T-helper 9 cell (primary cell): ENCODE results near the gene RUBCNL.
"Not testable (repeated sequence)": the region's sequence is repeated elsewhere in the genome, so short reads cannot be mapped to it uniquely, and the experiment has no call there.

ENCODE experiments used
- DNase-seq: peaks from one replicate; pipeline ENCODE4 v3.0.0-alpha.2; 2020
- total RNA-seq, 2 donors: gene quantifications; one replicate each; lab custom pipeline; 2026; lab: John Stamatoyannopoulos, UW

RUBCNL gene
- 0.21 to 0.48 reads per million in 2 donors for total RNA-seq

GRCh38 chr13:46387064-46387851, at the start of gene RUBCNL:
RUBCNL (minus strand) TSS chr13:46387252; CDS start chr13:46372475, 14,777 bp downstream.
- DNase-seq: no peak

- not testable (repeated sequence) for DNase-seq
Observed at GRCh38 chr13:46429558-46429957, 42.5 kb upstream of the RUBCNL start.

- no peak for DNase-seq
Observed at GRCh38 chr13:46405457-46405856, 18.4 kb upstream of the RUBCNL start.

GRCh38 chr13:46404733-46405100, 17.7 kb upstream of the RUBCNL start:
- DNase-seq: no peak

- no peak for DNase-seq
Observed at GRCh38 chr13:46403851-46404732, 17.0 kb upstream of the RUBCNL start.

GRCh38 chr13:46402178-46402577, 15.1 kb upstream of the RUBCNL start:
- no peak for DNase-seq

GRCh38 chr13:46401432-46401831, 14.4 kb upstream of the RUBCNL start:
- no peak for DNase-seq

- no peak for DNase-seq
Observed at GRCh38 chr13:46396341-46396740, 9.3 kb upstream of the RUBCNL start.

- DNase-seq: no peak
Observed at GRCh38 chr13:46392967-46393366, 5.9 kb upstream of the RUBCNL start.

- no peak for DNase-seq
Observed at GRCh38 chr13:46389457-46390451, 2.7 kb upstream of the RUBCNL start.

- DNase-seq: no peak
Observed at GRCh38 chr13:46388846-46389245, 1.8 kb upstream of the RUBCNL start.

- DNase-seq: no peak
Observed at GRCh38 chr13:46388308-46388707, 1.3 kb upstream of the RUBCNL start.

GRCh38 chr13:46386392-46387063, 524 bp downstream of the RUBCNL start:
- DNase-seq: no peak

GRCh38 chr13:46385946-46386345, 1.1 kb downstream of the RUBCNL start:
- no peak for DNase-seq

GRCh38 chr13:46383383-46383782, 3.7 kb downstream of the RUBCNL start:
- DNase-seq: no peak

- no peak for DNase-seq
Observed at GRCh38 chr13:46382224-46382623, 4.8 kb downstream of the RUBCNL start.

GRCh38 chr13:46380242-46380641, 6.8 kb downstream of the RUBCNL start:
- DNase-seq: no peak

- DNase-seq: no peak
Observed at GRCh38 chr13:46379611-46380010, 7.4 kb downstream of the RUBCNL start.

- DNase-seq: no peak
Observed at GRCh38 chr13:46378411-46378810, 8.6 kb downstream of the RUBCNL start.

- DNase-seq: no peak
Observed at GRCh38 chr13:46377554-46377953, 9.5 kb downstream of the RUBCNL start.

GRCh38 chr13:46374710-46375109, 12.3 kb downstream of the RUBCNL start:
- no peak for DNase-seq

- no peak for DNase-seq
Observed at GRCh38 chr13:46373623-46374022, 13.4 kb downstream of the RUBCNL start.
